HepG2 (cell line): ENCODE results near the gene OR2S2. TPM values are rescaled to one million over a fixed set of nuclear protein-coding genes. Genes with fewer than 3 reads are reported as not detected.

ENCODE experiments used
- FOSL2 ChIP-seq: sonication (generic); formaldehyde crosslinking; IDR thresholded peaks from 2 replicates; pipeline ENCODE4 v1.4.0; 2020; ENCODE audit warnings: missing genetic modification reagents
- HNRNPLL ChIP-seq: fragments of 200-400 bp; formaldehyde crosslinking; IDR thresholded peaks from 2 replicates; pipeline ENCODE4 v1.6.1; 2017; ENCODE audit warnings: mild to moderate bottlenecking, low read depth, low read length; ENCODE audit not compliant: poor library complexity, severe bottlenecking
- JUN ChIP-seq: sonication (generic); formaldehyde crosslinking; IDR thresholded peaks from 2 replicates; pipeline ENCODE4 v1.4.0; 2020; ENCODE audit warnings: mild to moderate bottlenecking, missing genetic modification reagents
- RELA ChIP-seq: sonication (generic); formaldehyde crosslinking; IDR thresholded peaks from 2 replicates; pipeline ENCODE4 v1.4.0; 2020; ENCODE audit warnings: missing genetic modification reagents
- SKIL ChIP-seq: sonication (generic); formaldehyde crosslinking; IDR thresholded peaks from 2 replicates; pipeline ENCODE4 v1.8.0; 2022; ENCODE audit warnings: missing genetic modification reagents, mild to moderate bottlenecking, moderate library complexity, borderline replicate concordance
- SNAPC2 ChIP-seq: sonication (generic); formaldehyde crosslinking; IDR thresholded peaks from 2 replicates; pipeline ENCODE4 v1.8.1; 2022; ENCODE audit warnings: mild to moderate bottlenecking, missing genetic modification reagents
- TBX2 ChIP-seq: sonication (generic); formaldehyde crosslinking; IDR thresholded peaks from 2 replicates; pipeline ENCODE4 v1.5.0; 2020; ENCODE audit warnings: missing genetic modification reagents, mild to moderate bottlenecking, borderline replicate concordance
- ZBTB1 ChIP-seq: sonication (generic); formaldehyde crosslinking; IDR thresholded peaks from 2 replicates; pipeline ENCODE4 v1.4.0; 2020; ENCODE audit warnings: missing genetic modification reagents, borderline replicate concordance
- ZGPAT ChIP-seq: IDR thresholded peaks from 2 replicates; pipeline ENCODE4 v1.6.1; 2016; ENCODE audit warnings: mild to moderate bottlenecking
- ZNF18 ChIP-seq: sonication (generic); formaldehyde crosslinking; IDR thresholded peaks from 2 replicates; pipeline ENCODE4 v1.8.0; 2022; ENCODE audit warnings: mild to moderate bottlenecking, missing genetic modification reagents; ENCODE audit not compliant: insufficient replicate concordance
- ZNF232 ChIP-seq: sonication (generic); formaldehyde crosslinking; IDR thresholded peaks from 2 replicates; pipeline ENCODE4 v1.4.0; 2020; ENCODE audit warnings: missing genetic modification reagents, borderline replicate concordance
- ZNF446 ChIP-seq: sonication (generic); formaldehyde crosslinking; IDR thresholded peaks from 2 replicates; pipeline ENCODE4 v1.5.0; 2020; ENCODE audit warnings: mild to moderate bottlenecking, missing genetic modification reagents
- ZNF567 ChIP-seq: sonication (generic); formaldehyde crosslinking; IDR thresholded peaks from 2 replicates; pipeline ENCODE4 v1.8.1; 2023; ENCODE audit warnings: mild to moderate bottlenecking, missing genetic modification reagents, borderline replicate concordance
- ZNF646 ChIP-seq: sonication (generic); formaldehyde crosslinking; IDR thresholded peaks from 2 replicates; pipeline ENCODE4 v1.9.0; 2021; ENCODE audit warnings: mild to moderate bottlenecking, missing genetic modification reagents
- ZNF652 ChIP-seq: IDR thresholded peaks from 2 replicates; pipeline ENCODE4 v1.6.1; 2016; ENCODE audit warnings: low read depth, borderline replicate concordance
- polyA plus RNA-seq, 8 experiments: library from polyadenylated mRNA; depleted of rRNA in 3 of 8; stranded (reverse) in 7 of 8; unstranded in 1 of 8; fragments of >200 nt; fragmentation: Illumina TruSeq in 4 of 8; extraction: Trizol in 4 of 8; gene quantifications; 2 replicates each; pipeline versions ENCODE4 v1.2.1 to v1.2.3, GENCODE V29; 2011 to 2016; ENCODE audit warnings: low read depth in 4 of 8, missing spikeins in 1 of 8, mixed read lengths in 1 of 8; ENCODE audit not compliant: insufficient read depth in 1 of 8
- total RNA-seq, 5 experiments: library from RNA; depleted of rRNA; stranded (reverse); fragments of >200 nt; fragmentation: Illumina TruSeq; extraction: Trizol; gene quantifications; 2 replicates each; pipeline ENCODE4 v1.2.3, GENCODE V29; 2016; ENCODE audit warnings: low read depth in 1 of 5
- TF ChIP-seq, protein P1 (sequence below): sonication (generic); formaldehyde crosslinking; IDR thresholded peaks from 2 replicates; pipeline ENCODE4 v1.8.1; 2023; ENCODE audit warnings: mild to moderate bottlenecking, moderate library complexity, missing genetic modification reagents

Gene OR2S2
- total and polyA plus RNA-seq, 2 of the 13 experiments (the other 11 are each of a cell fraction or from before 2014, with no cell fraction given): not detected

GRCh38 chr9:35907711-35908503 lies 50.0 kb downstream of the OR2S2 start (continued):
- TF ChIP-seq, protein P1, sequence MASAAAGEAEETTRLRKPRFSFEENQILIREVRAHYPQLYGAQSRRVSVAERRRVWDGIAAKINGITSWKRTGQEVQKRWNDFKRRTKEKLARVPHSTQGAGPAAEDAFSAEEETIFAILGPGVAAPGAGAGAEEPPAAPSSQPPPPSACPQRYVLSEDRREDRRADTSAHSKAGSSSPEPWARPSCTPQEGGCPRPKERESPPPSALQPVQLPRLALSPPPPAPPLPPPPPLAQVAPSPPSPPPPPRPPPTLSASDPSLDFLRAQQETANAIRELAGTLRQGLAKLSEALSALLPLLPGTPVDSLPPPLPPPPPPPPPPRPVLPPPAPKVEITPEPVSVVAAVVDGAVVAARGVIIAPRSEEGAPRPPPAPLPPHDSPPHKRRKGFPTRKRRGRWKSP: no peak
- TF ChIP-seq FOSL2 (CRISPR knock-in tag) (peak; percentile 89), ZNF646 (CRISPR knock-in tag) (no peak), ZNF567 (no peak), SNAPC2 (no peak), ZNF652 (CRISPR knock-in tag) (no peak), HNRNPLL (no peak), SKIL (CRISPR knock-in tag) (no peak), ZNF446 (CRISPR knock-in tag) (no peak), TBX2 (CRISPR knock-in tag) (no peak), ZBTB1 (no peak), ZNF232 (CRISPR knock-in tag) (no peak), ZGPAT (CRISPR knock-in tag) (no peak), ZNF18 (CRISPR knock-in tag) (peak; percentile 52), JUN (0 out of 2 replicates have a peak, but pooled peaks have one; percentile 28), RELA (CRISPR knock-in tag) (no peak)
